GM19351 (cell line): ENCODE results near the gene FMR1.

Experiments used
- ATAC-seq: cut with Tn5 transposase; IDR thresholded peaks from one replicate; pipeline ENCODE4 v1.9.1; 2021; ENCODE audit warnings: mild to moderate bottlenecking, moderate library complexity; ENCODE audit not compliant: unreplicated experiment

FMR1 gene

DNA sequence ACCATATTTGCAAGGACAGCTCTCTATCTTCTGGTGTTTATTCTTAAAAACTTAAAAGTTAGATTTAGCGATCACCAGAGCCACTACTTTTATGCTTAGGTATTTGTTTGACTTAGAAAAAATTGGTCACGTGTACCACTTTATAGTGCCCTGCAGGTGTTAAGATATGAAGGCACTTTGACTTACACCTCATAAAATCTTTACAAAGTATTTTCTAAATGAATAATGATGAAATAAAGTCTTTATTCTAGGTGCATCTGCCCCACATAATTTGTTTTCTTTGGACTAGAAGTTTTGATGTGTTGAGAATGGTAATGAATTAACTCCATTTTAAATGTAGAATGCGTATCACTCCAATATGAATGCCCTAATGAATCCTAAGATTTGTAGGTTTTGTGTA lies 2.9 kb downstream of the FMR1 start:
- ATAC-seq: no peak

DNA sequence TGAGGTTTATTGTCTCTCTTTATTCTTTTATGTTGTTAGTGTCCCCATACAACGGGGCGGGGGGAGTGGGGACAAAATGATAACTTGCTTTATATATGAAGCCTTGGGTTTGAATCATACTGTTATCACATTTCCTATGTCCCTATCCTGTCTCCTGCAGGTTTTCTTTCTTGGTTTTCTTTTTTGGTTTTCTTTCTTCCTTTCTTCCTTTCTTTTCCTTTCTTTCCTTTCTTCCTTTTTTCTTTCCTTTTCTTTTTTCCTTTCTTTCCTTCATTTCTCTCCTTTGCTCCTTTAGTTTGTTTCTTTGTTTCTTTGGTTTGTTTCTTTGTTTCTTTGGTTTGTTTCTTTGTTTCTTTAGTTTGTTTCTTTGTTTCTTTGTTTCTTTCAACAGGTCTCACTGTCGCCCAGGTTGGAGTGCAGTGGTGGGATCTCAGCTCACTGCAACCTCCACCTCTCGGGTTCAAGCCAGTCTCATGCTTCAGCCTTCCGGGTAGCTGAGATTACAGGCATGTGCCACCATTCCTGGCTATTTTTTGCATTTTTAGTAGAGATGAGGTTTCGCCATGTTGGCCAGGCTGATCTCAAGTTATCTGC lies 4.8 kb downstream of the FMR1 start:
- no peak for ATAC-seq

- peak; percentile 87 for ATAC-seq
Observed at GRCh38 chrX:147917700-147918695, 6.3 kb downstream of the FMR1 start.

GRCh38 chrX:147920161-147920666 lies 8.5 kb downstream of the FMR1 start:
- ATAC-seq: no peak

DNA sequence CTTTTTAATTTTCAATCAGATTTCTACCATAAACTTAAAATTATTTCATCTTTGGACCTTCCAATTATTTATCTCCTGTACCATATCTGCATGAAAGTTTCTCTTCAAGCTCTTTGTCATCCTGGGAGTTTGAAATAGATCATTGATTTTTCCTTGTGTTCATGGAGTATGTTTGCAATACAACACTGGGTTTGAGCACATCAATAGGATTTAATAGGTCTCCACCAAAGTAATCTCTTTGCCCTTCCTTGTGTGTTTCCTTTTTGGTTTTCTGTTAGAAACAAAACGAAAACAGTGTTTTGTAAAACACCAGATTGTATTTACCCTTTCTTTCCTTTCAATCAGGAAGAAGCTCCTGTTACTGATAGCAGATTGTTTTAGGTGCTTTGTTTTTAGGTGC lies 11.9 kb downstream of the FMR1 start:
- ATAC-seq: no peak

DNA sequence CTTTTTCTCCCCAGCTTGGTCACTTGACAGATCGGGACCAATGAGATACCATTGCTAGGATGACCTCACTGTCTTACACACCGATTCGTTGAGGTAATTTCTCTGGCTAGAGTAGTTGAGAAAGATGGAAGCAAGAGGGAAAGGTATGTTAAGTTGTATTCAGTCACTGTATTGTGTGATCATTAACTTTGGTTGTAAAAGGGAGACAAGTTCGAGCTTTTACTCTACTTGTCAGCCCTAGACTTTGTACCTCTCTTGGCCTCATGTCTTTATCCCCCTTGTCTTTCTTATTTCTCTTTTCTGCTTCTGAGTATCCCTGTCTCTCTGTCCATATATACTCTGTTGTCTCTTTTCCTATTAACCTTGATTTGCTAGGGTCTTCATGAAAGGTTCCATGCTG lies 15.5 kb downstream of the FMR1 start:
- no peak for ATAC-seq

GRCh38 chrX:147933815-147934214 lies 22.1 kb downstream of the FMR1 start:
- ATAC-seq: no peak

DNA sequence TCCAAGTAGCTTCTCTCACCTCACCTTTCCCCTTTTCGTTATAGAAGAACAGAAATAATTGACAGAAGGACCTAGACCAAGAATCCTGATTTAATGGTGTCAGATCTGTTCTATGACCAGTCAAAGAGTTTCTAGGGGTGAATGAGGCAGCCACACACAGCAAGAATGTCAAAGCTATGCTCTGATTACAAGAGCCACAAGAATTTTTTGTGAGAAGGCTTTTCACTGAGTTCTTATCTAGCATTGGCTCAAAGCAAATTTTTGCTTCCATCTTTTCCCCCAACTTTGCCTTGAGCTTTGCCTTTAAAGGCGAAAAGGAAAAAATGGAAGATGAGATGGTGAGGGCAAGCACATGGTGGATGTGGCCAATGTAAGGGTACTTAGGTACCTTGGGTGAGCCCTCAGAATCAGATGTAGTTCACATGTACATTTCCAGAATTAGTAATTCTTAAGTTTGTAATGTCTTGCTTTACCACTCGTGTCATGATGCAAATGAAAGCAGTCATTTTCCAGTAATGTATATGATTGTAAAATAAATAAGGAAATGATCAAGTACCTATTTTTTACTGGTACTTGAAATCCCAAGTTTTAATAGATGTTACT lies 23.5 kb downstream of the FMR1 start:
- ATAC-seq: no peak

GRCh38 chrX:147945286-147945685 lies 33.6 kb downstream of the FMR1 start:
- no peak for ATAC-seq

- ATAC-seq: no peak
Observed at GRCh38 chrX:147948531-147948930, 36.8 kb downstream of the FMR1 start.

DNA sequence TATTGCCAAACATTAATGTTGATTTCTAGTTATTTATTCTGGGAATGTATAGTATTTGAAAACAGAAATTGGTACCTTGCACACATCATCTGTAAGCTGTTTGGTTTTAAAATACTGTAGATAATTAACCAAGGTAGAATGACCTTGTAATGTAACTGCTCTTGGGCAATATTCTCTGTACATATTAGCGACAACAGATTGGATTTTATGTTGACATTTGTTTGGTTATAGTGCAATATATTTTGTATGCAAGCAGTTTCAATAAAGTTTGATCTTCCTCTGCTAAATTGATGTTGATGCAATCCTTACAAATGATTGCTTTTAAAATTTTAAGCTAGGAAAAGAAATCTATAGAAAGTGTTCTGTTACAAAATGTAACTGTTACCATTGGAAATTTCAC lies 38.6 kb downstream of the FMR1 start:
- no peak for ATAC-seq

DNA sequence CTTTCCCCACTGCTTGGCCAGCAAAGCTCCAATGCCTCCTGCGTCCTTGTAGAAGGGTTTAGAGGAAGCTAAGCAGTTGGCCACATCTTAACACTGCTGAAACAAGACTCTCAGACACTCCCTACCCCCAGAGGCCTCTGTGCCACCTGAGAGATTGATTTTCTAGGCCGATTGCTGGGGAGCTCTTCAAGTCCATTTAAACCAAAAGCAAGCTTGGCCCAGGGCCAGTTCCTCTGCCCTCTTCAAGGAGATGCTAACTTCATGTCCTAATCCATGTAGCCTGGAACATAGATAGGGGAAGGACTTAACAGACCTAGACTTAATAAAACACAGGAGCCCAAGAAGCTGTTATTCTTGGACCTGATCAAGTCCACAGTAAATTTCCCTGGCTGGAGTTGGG lies 42.3 kb downstream of the FMR1 start:
- no peak for ATAC-seq

DNA sequence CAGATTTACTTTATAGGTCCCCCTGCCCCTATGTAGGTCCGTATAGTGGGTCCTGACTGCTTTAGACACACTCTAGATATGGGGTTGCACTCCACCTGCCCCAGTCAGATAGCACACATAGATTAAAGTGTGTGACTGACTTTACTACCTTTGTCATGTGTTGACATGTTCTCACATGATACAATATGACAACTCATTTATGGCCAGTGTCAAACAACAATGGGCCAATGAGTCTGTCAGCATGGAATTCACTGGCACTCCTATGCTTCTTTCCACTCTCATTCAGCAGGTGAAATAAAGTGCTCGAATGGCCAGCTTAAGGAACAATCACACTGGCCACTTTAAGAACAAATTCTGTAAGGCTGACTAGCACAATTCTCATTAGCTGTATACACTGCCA lies 45.6 kb downstream of the FMR1 start:
- no peak for ATAC-seq

GRCh38 chrX:147958291-147958690 lies 46.6 kb downstream of the FMR1 start:
- no peak for ATAC-seq

DNA sequence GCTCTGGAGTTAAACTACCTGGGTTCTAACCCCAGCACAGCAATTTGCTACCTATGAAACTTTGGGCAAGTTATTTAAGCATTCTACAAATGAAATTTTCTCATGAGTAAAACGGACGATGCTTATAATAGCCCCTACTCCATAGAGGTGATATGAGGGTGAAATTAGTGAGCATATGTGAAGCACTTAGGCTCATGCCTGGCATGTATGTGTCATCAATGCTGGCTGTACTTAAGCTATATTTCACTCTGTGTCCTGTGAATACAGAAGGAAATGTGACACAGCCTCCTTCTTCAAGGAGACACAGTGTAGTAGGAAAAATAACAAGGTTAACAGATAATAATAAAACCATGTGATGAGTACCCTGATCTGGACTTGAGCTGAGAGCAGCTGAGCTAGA lies 49.0 kb downstream of the FMR1 start:
- no peak for ATAC-seq

GRCh38 chrX:147962476-147962875 lies 50.8 kb downstream of the FMR1 start:
- no peak for ATAC-seq

GRCh38 chrX:147978931-147979330 lies 67.2 kb downstream of the FMR1 start:
- no peak for ATAC-seq

DNA sequence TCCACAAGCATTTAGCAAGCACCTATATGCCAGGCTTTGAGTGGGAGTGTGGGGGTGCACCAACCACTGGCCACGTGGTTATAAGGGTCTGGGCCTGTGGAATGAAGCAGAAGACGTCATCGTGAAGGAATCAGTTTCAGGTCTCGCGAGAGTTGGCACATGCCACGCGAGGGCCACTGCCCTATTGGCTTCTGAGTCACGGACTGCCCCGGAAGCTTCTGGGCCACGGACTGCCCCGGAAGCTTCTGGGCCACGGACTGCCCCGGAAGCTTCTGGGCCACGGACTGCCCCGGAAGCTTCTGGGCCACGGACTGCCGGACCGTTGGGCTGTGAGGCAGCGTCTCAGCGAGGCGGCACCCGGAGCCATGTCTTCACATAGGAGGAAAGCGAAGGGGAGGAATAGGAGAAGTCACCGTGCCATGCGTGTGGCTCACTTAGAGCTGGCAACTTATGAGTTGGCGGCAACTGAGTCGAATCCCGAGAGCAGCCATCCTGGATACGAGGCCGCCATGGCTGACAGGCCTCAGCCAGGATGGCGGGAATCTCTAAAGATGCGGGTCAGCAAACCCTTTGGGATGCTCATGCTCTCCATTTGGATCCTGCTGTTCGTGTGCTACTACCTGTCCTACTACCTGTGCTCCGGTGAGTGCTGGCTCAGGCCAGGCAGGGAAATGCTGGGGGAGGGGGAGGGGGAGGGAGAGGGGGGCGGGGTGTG lies 69.5 kb downstream of the FMR1 start, which contains the start of gene FMR1NB:
TSS of gene FMR1NB (plus strand) at position 300 of the 715 bp plus-strand sequence. CDS start at position 366, 66 bp downstream.
- ATAC-seq: no peak
